Mucosa of stomach (tissue), 1 donor: ENCODE results near the gene CCT5.

ENCODE experiments used
- H3K27me3 ChIP-seq: one replicate; pipeline ENCODE4 v1.7.0; 2013; ENCODE audit warnings: mild to moderate bottlenecking, low read length; ENCODE audit not compliant: control insufficient read depth, insufficient read depth
- H3K36me3 ChIP-seq: one replicate; pipeline ENCODE4 v1.7.0; 2013; ENCODE audit warnings: low read length; ENCODE audit not compliant: control insufficient read depth, insufficient read depth
- H3K4me1 ChIP-seq: one replicate; pipeline ENCODE4 v1.7.0; 2013; ENCODE audit warnings: mild to moderate bottlenecking, low read length; ENCODE audit not compliant: control insufficient read depth, insufficient read depth
- H3K4me3 ChIP-seq: one replicate; pipeline ENCODE4 v1.7.0; 2013; ENCODE audit warnings: low read length
- H3K9ac ChIP-seq: one replicate; pipeline ENCODE4 v1.7.0; 2013; ENCODE audit warnings: mild to moderate bottlenecking, low read length, moderate library complexity
- H3K9me3 ChIP-seq: one replicate; pipeline ENCODE4 v1.7.0; 2013; ENCODE audit warnings: mild to moderate bottlenecking, low read length, moderate library complexity; ENCODE audit not compliant: control insufficient read depth
- donor health status: Pancreatic carcinoma.

Gene CCT5

GRCh38 chr5:10250806-10251276 lies 761 bp downstream of the CCT5 start:
- H3K27me3 ChIP-seq: no peaks in the 10 kb centered on the region
- peaks cover 14% of the 10 kb centered on the region for H3K4me1 ChIP-seq
- H3K4me3 ChIP-seq: peak overlapping the region; percentile 97
- no peaks in the 10 kb centered on the region for H3K36me3 ChIP-seq
- H3K9ac ChIP-seq: peak overlapping the region; percentile 90
- no peaks in the 10 kb centered on the region for H3K9me3 ChIP-seq

DNA sequence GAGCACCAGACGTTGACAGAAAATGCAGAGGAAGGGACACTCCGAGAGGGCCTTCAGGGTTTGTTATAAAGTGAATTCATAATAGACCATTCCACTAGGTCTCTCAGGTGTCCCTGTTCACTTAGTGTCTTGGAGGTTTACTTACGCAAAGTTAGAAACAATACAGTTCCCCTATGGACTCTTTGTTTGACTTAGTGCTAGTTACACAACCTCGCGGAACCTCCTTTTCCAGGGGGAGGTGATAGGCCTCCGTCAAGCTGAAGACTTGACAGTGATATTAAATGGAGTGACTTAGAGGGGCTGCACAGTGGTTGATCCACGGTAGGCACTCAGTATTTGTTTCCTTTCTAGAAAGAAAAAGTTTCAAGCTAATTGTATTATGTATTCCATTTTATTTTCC lies 1.3 kb downstream of the CCT5 start:
- Histone ChIP-seq H3K4me1 (peaks cover 14% of the 10 kb centered on the region), H3K4me3 (peak overlapping the region; percentile 97), H3K9me3 (no peaks in the 10 kb centered on the region), H3K9ac (peak overlapping the region; percentile 90), H3K27me3 (no peaks in the 10 kb centered on the region), H3K36me3 (no peaks in the 10 kb centered on the region)

DNA sequence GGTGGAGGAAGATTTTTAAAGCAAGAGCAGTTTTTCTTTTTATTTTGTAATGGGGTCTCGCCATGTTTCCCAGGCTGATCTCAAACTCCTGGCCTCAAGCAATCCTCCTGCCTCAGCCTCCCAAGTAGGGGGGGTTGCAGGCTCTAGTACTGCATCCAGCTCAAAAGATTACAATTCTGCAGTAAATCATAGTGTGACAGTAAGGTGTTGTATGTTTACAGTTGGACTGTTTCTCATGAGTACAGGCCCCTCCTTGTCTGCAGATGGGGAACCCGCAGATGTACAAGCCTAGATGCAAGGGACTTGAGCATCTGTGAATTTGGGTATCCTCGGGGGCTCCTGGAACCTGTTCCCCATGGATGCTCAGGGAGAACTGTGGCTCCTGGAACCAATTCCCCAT lies 3.3 kb downstream of the CCT5 start:
- H3K36me3 ChIP-seq: no peaks in the 10 kb centered on the region
- no peak overlapping the region for H3K9ac ChIP-seq
- peaks cover 14% of the 10 kb centered on the region for H3K4me1 ChIP-seq
- H3K27me3 ChIP-seq: no peaks in the 10 kb centered on the region
- no peaks in the 10 kb centered on the region for H3K9me3 ChIP-seq
- no peak overlapping the region for H3K4me3 ChIP-seq

DNA sequence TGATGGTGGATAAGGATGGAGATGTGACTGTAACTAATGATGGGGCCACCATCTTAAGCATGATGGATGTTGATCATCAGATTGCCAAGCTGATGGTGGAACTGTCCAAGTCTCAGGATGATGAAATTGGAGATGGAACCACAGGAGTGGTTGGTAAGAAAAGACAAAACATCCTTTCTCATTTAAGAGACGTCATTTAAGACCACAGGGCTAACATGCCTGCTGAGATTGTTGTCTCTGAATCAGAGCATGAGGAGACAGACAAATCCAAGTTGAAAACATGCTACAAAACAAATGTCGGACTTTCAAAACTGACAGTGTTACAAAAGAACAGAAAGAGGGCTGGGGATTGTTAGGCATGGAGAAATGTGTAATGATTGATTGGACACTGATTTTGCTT lies 4.6 kb downstream of the CCT5 start:
- H3K27me3 ChIP-seq: no peaks in the 10 kb centered on the region
- no peak overlapping the region for H3K9ac ChIP-seq
- H3K36me3 ChIP-seq: peaks cover 7% of the 10 kb centered on the region
- peaks cover 14% of the 10 kb centered on the region for H3K4me1 ChIP-seq
- H3K4me3 ChIP-seq: no peak overlapping the region
- H3K9me3 ChIP-seq: no peaks in the 10 kb centered on the region

- Histone ChIP-seq H3K36me3 (peaks cover 14% of the 10 kb centered on the region), H3K27me3 (no peaks in the 10 kb centered on the region)
These were observed 7.8 kb downstream of the CCT5 start for GRCh38 chr5:10257870-10258269.

DNA sequence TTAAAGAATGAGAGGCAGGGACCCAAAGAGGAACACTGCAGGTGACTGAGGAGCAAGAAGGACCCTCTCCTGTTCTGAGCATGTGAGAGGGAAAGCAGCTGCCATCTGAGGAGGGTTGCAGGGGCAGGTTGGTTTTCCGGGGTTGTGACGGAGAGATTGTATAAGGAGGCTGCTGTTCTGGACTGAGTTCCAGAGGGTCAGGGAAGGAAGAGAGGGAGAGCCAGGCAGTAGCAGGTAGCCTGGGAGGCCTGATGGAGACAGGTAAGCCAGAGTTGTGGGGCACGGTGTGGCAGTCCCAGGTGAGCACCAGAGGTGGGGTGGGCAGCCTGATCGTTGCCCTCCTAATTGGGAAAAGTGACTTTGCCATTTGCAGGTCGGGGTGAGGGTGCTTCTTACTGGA lies 9.8 kb downstream of the CCT5 start:
- Histone ChIP-seq H3K9me3 (no peaks in the 10 kb centered on the region), H3K4me1 (no peaks in the 10 kb centered on the region), H3K4me3 (no peak overlapping the region), H3K27me3 (no peaks in the 10 kb centered on the region), H3K36me3 (peaks cover 21% of the 10 kb centered on the region), H3K9ac (no peak overlapping the region)

More at GRCh38 chr5:10257870-10258269, 7.8 kb downstream of the CCT5 start:
- Histone ChIP-seq H3K4me1 (no peaks in the 10 kb centered on the region), H3K4me3 (no peak overlapping the region), H3K9me3 (no peaks in the 10 kb centered on the region), H3K9ac (no peak overlapping the region)

DNA sequence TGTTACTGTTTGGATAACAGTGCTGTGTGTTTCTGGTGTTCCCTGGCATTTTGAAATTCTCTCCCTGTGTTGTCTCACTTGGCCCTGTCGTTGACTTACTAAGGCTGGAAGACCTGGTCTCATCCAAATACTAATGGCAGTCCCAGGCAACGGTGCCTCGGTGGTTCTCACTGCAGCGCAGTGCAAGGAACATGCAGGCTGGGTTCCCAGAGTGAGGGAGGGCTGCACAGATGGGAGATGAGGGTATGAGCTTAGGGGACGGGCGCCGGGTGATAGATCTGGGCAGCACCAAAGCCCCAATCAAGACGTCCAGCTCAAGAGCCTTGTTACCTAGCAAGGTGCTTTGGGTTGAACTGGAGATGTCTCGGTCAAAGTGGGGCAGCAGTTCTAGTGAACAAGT lies 11.0 kb downstream of the CCT5 start:
- Histone ChIP-seq H3K36me3 (peaks cover 21% of the 10 kb centered on the region), H3K4me1 (no peaks in the 10 kb centered on the region), H3K27me3 (no peaks in the 10 kb centered on the region), H3K9ac (no peak overlapping the region), H3K9me3 (no peaks in the 10 kb centered on the region), H3K4me3 (no peak overlapping the region)

DNA sequence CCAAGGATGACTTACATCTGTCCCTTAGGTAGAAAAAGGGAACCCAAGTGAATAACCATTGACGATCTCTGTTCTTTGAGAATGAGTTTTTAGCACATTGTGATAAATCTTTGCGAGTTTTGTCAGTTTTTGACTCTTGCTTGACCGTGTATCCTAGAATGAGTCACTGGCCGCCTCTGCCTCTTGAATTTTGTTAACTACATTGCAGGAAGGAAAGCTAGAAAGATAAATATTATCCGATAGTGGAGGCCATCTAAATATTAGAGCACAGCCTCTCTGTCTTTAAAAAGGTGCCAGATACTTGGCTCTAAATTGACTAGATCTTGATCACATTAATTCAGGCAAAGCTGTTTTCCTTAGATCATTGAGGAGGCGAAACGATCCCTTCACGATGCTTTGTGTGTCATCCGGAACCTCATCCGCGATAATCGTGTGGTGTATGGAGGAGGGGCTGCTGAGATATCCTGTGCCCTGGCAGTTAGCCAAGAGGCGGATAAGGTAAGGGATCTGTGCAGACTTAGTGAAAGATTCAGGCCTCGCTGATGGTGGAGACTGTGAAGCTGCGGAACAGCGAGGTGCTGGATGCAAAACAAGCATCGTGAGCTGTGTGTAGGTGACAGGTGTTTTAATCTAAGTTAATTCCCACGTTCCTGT lies 12.2 kb downstream of the CCT5 start:
- H3K27me3 ChIP-seq: no peaks in the 10 kb centered on the region
- no peaks in the 10 kb centered on the region for H3K9me3 ChIP-seq
- H3K4me3 ChIP-seq: no peak overlapping the region
- peaks cover 6% of the 10 kb centered on the region for H3K4me1 ChIP-seq
- peaks cover 21% of the 10 kb centered on the region for H3K36me3 ChIP-seq
- H3K9ac ChIP-seq: no peak overlapping the region

GRCh38 chr5:10262995-10263394 lies 12.9 kb downstream of the CCT5 start:
- peaks cover 8% of the 10 kb centered on the region for H3K4me1 ChIP-seq
- H3K9me3 ChIP-seq: no peaks in the 10 kb centered on the region
- no peak overlapping the region for H3K4me3 ChIP-seq
- H3K9ac ChIP-seq: no peak overlapping the region
- no peaks in the 10 kb centered on the region for H3K27me3 ChIP-seq
- H3K36me3 ChIP-seq: peaks cover 21% of the 10 kb centered on the region

- Histone ChIP-seq H3K27me3 (no peaks in the 10 kb centered on the region), H3K36me3 (peaks cover 15% of the 10 kb centered on the region), H3K4me3 (no peak overlapping the region)
These were observed 14.5 kb downstream of the CCT5 start for GRCh38 chr5:10264604-10265003.

DNA sequence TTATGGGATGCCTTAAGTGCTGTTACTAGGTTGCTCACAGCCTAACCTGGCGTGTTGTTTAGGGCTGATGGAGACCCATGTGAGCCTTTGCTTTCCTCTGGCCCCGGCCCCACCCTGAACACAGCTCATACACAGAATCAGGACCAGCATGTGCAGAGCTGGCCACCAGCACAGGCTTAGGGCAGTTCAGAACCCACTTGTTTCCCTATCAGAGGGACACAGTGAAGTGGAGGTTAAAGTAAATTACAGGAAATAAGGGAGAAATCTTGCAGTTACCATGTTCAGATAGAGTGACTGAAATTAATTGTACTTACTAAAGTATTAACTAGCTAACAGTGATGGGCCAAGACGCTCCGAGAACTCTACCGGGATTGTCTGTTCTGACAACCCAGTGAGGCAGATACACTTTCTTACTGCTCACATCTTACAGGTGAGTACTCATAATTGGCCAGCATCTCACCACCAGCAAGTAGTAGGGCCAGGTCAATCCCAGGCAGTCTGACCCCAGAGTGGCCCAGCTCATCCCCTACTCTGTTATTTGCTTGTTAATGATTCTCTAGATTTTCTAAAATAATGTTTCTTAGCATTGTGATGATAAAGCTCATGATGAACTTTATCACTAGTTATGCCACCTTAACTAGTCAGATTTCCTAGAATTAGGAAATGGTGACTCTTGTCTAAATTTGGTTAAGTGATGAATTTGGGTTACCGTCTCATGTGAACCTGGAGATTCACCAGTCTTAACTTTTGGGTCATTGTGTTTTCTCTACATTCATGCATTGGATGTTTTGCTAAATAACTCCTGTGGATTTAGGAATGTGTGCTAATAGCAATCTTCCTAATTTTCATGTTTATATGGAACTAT lies 15.4 kb downstream of the CCT5 start:
- Histone ChIP-seq H3K9me3 (no peaks in the 10 kb centered on the region), H3K27me3 (no peaks in the 10 kb centered on the region), H3K36me3 (peaks cover 13% of the 10 kb centered on the region), H3K4me1 (peaks cover 8% of the 10 kb centered on the region), H3K9ac (no peak overlapping the region), H3K4me3 (no peak overlapping the region)

More at GRCh38 chr5:10264604-10265003, 14.5 kb downstream of the CCT5 start:
- Histone ChIP-seq H3K4me1 (peaks cover 8% of the 10 kb centered on the region), H3K9ac (no peak overlapping the region), H3K9me3 (no peaks in the 10 kb centered on the region)

GRCh38 chr5:10266137-10266536 lies 16.1 kb downstream of the CCT5 start:
- Histone ChIP-seq H3K27me3 (no peaks in the 10 kb centered on the region), H3K9me3 (no peaks in the 10 kb centered on the region), H3K4me1 (peaks cover 8% of the 10 kb centered on the region), H3K4me3 (no peak overlapping the region), H3K36me3 (peaks cover 7% of the 10 kb centered on the region), H3K9ac (no peak overlapping the region)
